Stimulated activated CD8-positive, alpha-beta memory T cell treated with anti-CD3 and anti-CD28 coated beads, Interleukin-7, amount 100 ng/mL, for 48 hours (primary cell): ENCODE results near the gene SLC16A3.

Experiments used
- DNase-seq, 2 donors: peaks; one replicate each; pipeline ENCODE4 v3.0.0-alpha.2; 2020; ENCODE audit warnings: low read depth in 1 of 2; ENCODE audit errors: extremely low read depth in 1 of 2

The SLC16A3 gene

GRCh38 chr17:82235056-82235774 lies 6.4 kb downstream of the SLC16A3 start:
- no peak for DNase-seq

GRCh38 chr17:82235775-82236141 lies 6.9 kb downstream of the SLC16A3 start:
- no peak for DNase-seq

GRCh38 chr17:82236142-82236971 lies 7.5 kb downstream of the SLC16A3 start:
- DNase-seq: no peak

- DNase-seq: no peak
Measured at GRCh38 chr17:82237083-82237745, 8.4 kb downstream of the SLC16A3 start.

GRCh38 chr17:82237746-82238471 lies 9.1 kb downstream of the SLC16A3 start:
- DNase-seq: no peak

GRCh38 chr17:82238472-82239201 lies 9.8 kb downstream of the SLC16A3 start:
- DNase-seq: peak in 1 of 2 donors; percentile 60

GRCh38 chr17:82239401-82239925 lies 10.6 kb downstream of the SLC16A3 start:
- no peak for DNase-seq

- no peak for DNase-seq
Measured at GRCh38 chr17:82239926-82240505, 11.2 kb downstream of the SLC16A3 start.

GRCh38 chr17:82240506-82241182 lies 11.8 kb downstream of the SLC16A3 start:
- no peak for DNase-seq

GRCh38 chr17:82241183-82241925 lies 12.5 kb downstream of the SLC16A3 start:
- no peak for DNase-seq

GRCh38 chr17:82241926-82242697 lies 13.3 kb downstream of the SLC16A3 start:
- no peak for DNase-seq

- DNase-seq: no peak
Measured at GRCh38 chr17:82242698-82242976, 13.8 kb downstream of the SLC16A3 start.

GRCh38 chr17:82242977-82243647 lies 14.3 kb downstream of the SLC16A3 start:
- DNase-seq: no peak

- DNase-seq: no peak
Measured at GRCh38 chr17:82243648-82244412, 15.0 kb downstream of the SLC16A3 start.

GRCh38 chr17:82244413-82245133 lies 15.7 kb downstream of the SLC16A3 start:
- no peak for DNase-seq
